Mucosa of gallbladder (tissue), 1 donor: ENCODE data around the gene TMEM91. TPM values are rescaled to one million over a fixed set of nuclear protein-coding genes. Genes with fewer than 3 reads are reported as not detected.
"Not testable (repeated sequence)": the region's sequence is repeated elsewhere in the genome, so short reads cannot be mapped to it uniquely, and the experiment has no call there.

Source experiments
- DNase-seq: peaks from one replicate; pipeline ENCODE4 v3.0.0-alpha.2; 2020; ENCODE audit warnings: low spot score
- total RNA-seq: library from RNA; stranded (reverse); gene quantifications from one replicate; pipeline ENCODE4 v1.2.1, GENCODE V29; 2021
- donor health status: DM: no; HTN: no; CAD: no.

The TMEM91 gene
- total RNA-seq, 1 donor from 2014 or later: 8.6 TPM

- DNase-seq: no peak
Measured at GRCh38 chr19:41377977-41378709, 1.8 kb downstream of the TMEM91 start.

- DNase-seq: not testable (repeated sequence)
Measured at GRCh38 chr19:41381536-41381935, 5.2 kb downstream of the TMEM91 start.

GRCh38 chr19:41384351-41384750 is 8.0 kb downstream of the TMEM91 start:
- DNase-seq: no peak

GRCh38 chr19:41386442-41386841 is 10.1 kb downstream of the TMEM91 start:
- no peak for DNase-seq

GRCh38 chr19:41391618-41392017 is 15.3 kb downstream of the TMEM91 start:
- no peak for DNase-seq

GRCh38 chr19:41392775-41393174 is 16.4 kb downstream of the TMEM91 start:
- DNase-seq: no peak

- no peak for DNase-seq
Measured at GRCh38 chr19:41395355-41395754, 19.0 kb downstream of the TMEM91 start.

- peak; percentile 100 for DNase-seq
Measured at GRCh38 chr19:41397086-41398049, 21.0 kb downstream of the TMEM91 start, which contains the start of the genes BCKDHA and EXOSC5. Gene BCKDHA, plus strand, starts transcription at chr19:41397818. Its CDS starts 10 bp downstream, at chr19:41397828. Gene EXOSC5, minus strand, starts transcription at chr19:41397359. Its CDS starts 31 bp downstream, at chr19:41397328.

- no peak for DNase-seq
Measured at GRCh38 chr19:41398050-41398418, 21.7 kb downstream of the TMEM91 start.

- no peak for DNase-seq
Measured at GRCh38 chr19:41398598-41398997, 22.3 kb downstream of the TMEM91 start.

GRCh38 chr19:41399091-41399490 is 22.8 kb downstream of the TMEM91 start:
- DNase-seq: no peak

- no peak for DNase-seq
Measured at GRCh38 chr19:41399525-41399924, 23.2 kb downstream of the TMEM91 start.

GRCh38 chr19:41401483-41401882 is 25.1 kb downstream of the TMEM91 start:
- no peak for DNase-seq

GRCh38 chr19:41402010-41402409 is 25.7 kb downstream of the TMEM91 start:
- DNase-seq: no peak

GRCh38 chr19:41403181-41403970 is 27.0 kb downstream of the TMEM91 start:
- no peak for DNase-seq

GRCh38 chr19:41405776-41406175 is 29.4 kb downstream of the TMEM91 start:
- DNase-seq: no peak

- no peak for DNase-seq
Measured at GRCh38 chr19:41407271-41407670, 30.9 kb downstream of the TMEM91 start.

GRCh38 chr19:41408256-41408655 is 31.9 kb downstream of the TMEM91 start:
- no peak for DNase-seq

- DNase-seq: not testable (repeated sequence)
Measured at GRCh38 chr19:41408846-41409245, 32.5 kb downstream of the TMEM91 start.

GRCh38 chr19:41409288-41409687 is 33.0 kb downstream of the TMEM91 start:
- peak; percentile 63 for DNase-seq

GRCh38 chr19:41410336-41411054 is 34.2 kb downstream of the TMEM91 start:
- no peak for DNase-seq
